Heart right ventricle (tissue), 16 donors: Measurements from ENCODE around the gene PLS3. TPM values are rescaled to one million over a fixed set of nuclear protein-coding genes. Genes with fewer than 3 reads are reported as not detected.

Experiments
- ATAC-seq, 8 donors: fragments of 200-7000 bp; cut with Tn5 transposase; one replicate each; pipeline ENCODE4 v1.9.1; 2020; ENCODE audit warnings: mild to moderate bottlenecking in 8 of 8, moderate library complexity in 8 of 8, moderate number of reproducible peaks in 1 of 8
- DNase-seq, 2 donors: peaks; one replicate each; pipeline ENCODE4 v3.0.0-alpha.2; 2020
- H3K27ac ChIP-seq, 10 donors: fragments of 200-600 bp; sonication (generic) in 2 of 10; one replicate each; pipeline versions ENCODE4 v1.5.0 to v1.8.0; 2020 to 2022; ENCODE audit warnings: mild to moderate bottlenecking in 3 of 10
- H3K27me3 ChIP-seq, 7 donors: fragments of 200-600 bp; one replicate each; pipeline ENCODE4 v1.8.0; 2021 to 2022; ENCODE audit warnings: mild to moderate bottlenecking in 2 of 7
- H3K36me3 ChIP-seq, 9 donors: fragments of 200-600 bp; sonication (generic) in 1 of 9; one replicate each; pipeline versions ENCODE4 v1.5.0 to v1.8.0; 2020 to 2022; ENCODE audit warnings: mild to moderate bottlenecking in 2 of 9
- H3K4me1 ChIP-seq, 9 donors: fragments of 200-600 bp; sonication (generic) in 1 of 9; one replicate each; pipeline versions ENCODE4 v1.5.0 to v1.8.0; 2020 to 2022; ENCODE audit warnings: mild to moderate bottlenecking in 4 of 9
- H3K4me3 ChIP-seq, 10 donors: fragments of 200-600 bp; sonication (generic) in 2 of 10; one replicate each; pipeline versions ENCODE4 v1.5.0 to v1.8.0; 2020 to 2022; ENCODE audit warnings: mild to moderate bottlenecking in 7 of 10, moderate library complexity in 2 of 10
- H3K9me3 ChIP-seq, 11 donors: fragments of 200-600 bp in 10 of 11; sonication (generic) in 2 of 11; one replicate each; pipeline versions ENCODE4 v1.5.0 to v1.8.0; 2013 to 2022; ENCODE audit warnings: mild to moderate bottlenecking in 2 of 11, control low read depth in 1 of 11, moderate library complexity in 1 of 11
- WGBS, 2 donors: extraction: QIAGEN DNeasy Blood & Tissue Kit; methylation state at CpG; one replicate each; pipeline ENCODE4 v1.1.7; 2013; ENCODE audit warnings: inconsistent platforms in 1 of 2; 5-methylcytosine and 5-hydroxymethylcytosine counted together
- intact Hi-C, 10 donors: fragments of 100-400 bp; cut with DNase I; formaldehyde crosslinking; loops; one replicate each; pipeline versions ENCODE4 v1.11.1 to v1.14.2; 2022
- polyA plus RNA-seq, 2 donors: library from polyadenylated mRNA; stranded (reverse); fragments of 200-250 nt; gene quantifications; one replicate each; pipeline ENCODE4 v1.2.3, GENCODE V29; 2013
- total RNA-seq, 10 donors: library from RNA; stranded (reverse); fragmentation: NEBNext Ultra II Directional in 3 of 10; extraction: Animal tissue kit (Norgen Biotek cat#: 25700) in 3 of 10; gene quantifications; one replicate each; pipeline versions ENCODE4 v1.2.1 to v1.2.4, GENCODE V29; 2021 to 2023
- TF ChIP-seq, protein P1 (sequence below), 9 donors: fragments of 200-600 bp; sonication (generic) in 2 of 9; IDR thresholded peaks; one replicate each; pipeline versions ENCODE4 v1.5.0 to v1.8.0; 2021 to 2022; ENCODE audit warnings: antibody characterized with exemption in 9 of 9, mild to moderate bottlenecking in 5 of 9, moderate library complexity in 1 of 9
- donor health status: Arrhythmogenic right ventricular cardiomyopathy.
- donor health status: ischemic (EF 13 %, LVEDD 7.1; RV severe dilation, severe dysfunction).
- donor health status: healthy with polysubstance abuse.
- donor health status: DM: no; HTN: yes; CAD: no.
- donor health status: DM: no; HTN: no; CAD: no.
- donor health status: ischemic (EF 25% LVEDD 6.9; RV normal size, moderate dysfunction).
- donor health status: ischemic (EF 25% LVEDD 5.7; RV mildly dilated, moderate dysfunction).
- donor health status: healthy.
- donor health status: DM: yes; HTN: yes; CAD: no.
- donor health status: Ischemic cardiomyopathy.
- donor health status: ischemic (EF 35%, LVEDD 5.7; RV mildly dilated, moderate dysfunction).
- donor health status: nonischemic (EF 11% LVEDD 7.7; RV severe dilation, severe dysfunction).
- donor health status: DM: yes; HTN: yes; CAD: no.
- donor health status: PGD.
- donor health status: ischemic (EF 29% LVEDD 5.4; RV normal size, mild dysfunction).
- donor health status: nonischemic (EF 23%, LVEDD 6.1; RV moderate dilation, normal function).

Gene PLS3
- total and polyA plus RNA-seq, 12 donors, result 29.7 to 56.9 (median 38.0) TPM

DNA sequence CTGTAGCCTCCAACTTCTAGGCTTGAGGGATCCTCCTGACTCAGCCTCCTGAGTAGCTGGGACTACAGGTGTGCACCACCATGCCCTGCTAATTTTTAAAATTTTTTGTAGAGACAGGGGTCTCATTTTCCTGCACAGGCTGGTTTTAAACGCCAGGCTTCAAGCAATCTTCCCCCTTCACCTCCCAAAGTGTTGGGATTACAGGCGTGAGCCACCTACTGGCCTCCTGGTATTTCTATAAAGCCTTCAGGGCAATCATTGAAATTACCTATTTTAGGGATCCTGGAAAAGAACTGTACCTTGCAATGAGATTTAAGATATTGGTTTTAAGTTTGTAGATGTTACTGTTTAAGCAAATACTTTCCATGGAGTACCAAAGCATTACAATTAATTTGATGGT lies 13.5 kb upstream of the PLS3 start:
- TF ChIP-seq, protein P1, sequence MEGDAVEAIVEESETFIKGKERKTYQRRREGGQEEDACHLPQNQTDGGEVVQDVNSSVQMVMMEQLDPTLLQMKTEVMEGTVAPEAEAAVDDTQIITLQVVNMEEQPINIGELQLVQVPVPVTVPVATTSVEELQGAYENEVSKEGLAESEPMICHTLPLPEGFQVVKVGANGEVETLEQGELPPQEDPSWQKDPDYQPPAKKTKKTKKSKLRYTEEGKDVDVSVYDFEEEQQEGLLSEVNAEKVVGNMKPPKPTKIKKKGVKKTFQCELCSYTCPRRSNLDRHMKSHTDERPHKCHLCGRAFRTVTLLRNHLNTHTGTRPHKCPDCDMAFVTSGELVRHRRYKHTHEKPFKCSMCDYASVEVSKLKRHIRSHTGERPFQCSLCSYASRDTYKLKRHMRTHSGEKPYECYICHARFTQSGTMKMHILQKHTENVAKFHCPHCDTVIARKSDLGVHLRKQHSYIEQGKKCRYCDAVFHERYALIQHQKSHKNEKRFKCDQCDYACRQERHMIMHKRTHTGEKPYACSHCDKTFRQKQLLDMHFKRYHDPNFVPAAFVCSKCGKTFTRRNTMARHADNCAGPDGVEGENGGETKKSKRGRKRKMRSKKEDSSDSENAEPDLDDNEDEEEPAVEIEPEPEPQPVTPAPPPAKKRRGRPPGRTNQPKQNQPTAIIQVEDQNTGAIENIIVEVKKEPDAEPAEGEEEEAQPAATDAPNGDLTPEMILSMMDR (IDR thresholded peaks at IDR 0.05), result no peak
- no peak for DNase-seq
- H3K27me3 ChIP-seq, result peaks cover 0 to 33% (median 0%) of the 10 kb centered on the region in 7 donors
- WGBS, 2 donors, result 91 to 92% methylated on average over 2 of the region's 2 CpGs
- no peaks in the 10 kb centered on the region for H3K4me1 ChIP-seq
- H3K4me3 ChIP-seq, result no peak overlapping the region
- intact Hi-C loops, result no loop called here
- no peak for ATAC-seq
- no peaks in the 10 kb centered on the region for H3K36me3 ChIP-seq
- H3K9me3 ChIP-seq, result no peaks in the 10 kb centered on the region
- H3K27ac ChIP-seq, result no peak overlapping the region

DNA sequence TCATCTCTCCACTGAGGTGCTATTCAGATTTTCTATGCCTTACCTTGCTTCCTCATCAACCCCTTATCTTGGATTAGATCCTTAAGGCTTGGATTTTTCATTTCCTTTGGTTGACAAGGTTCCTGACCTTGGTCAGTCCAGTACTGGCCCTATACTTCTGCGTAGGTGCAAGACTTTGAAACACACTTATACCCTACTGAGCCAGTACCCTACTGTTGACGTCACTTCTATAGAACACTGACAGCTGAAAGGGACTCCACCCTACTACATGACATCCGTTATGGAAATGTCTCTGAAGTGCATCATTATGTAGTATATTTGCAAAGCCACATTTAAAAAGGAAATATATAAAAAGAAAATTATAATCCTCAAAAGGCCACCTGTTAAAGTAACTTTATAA lies 12.0 kb upstream of the PLS3 start:
- intact Hi-C loops, result no loop called here
- 69 to 72% methylated on average over 3 of the region's 3 CpGs for WGBS, 2 donors
- Histone ChIP-seq H3K4me1 (no peaks in the 10 kb centered on the region), H3K27ac (no peak overlapping the region), H3K27me3 (peaks cover 0 to 29% (median 0%) of the 10 kb centered on the region in 7 donors), H3K4me3 (no peak overlapping the region), H3K9me3 (no peaks in the 10 kb centered on the region), H3K36me3 (no peaks in the 10 kb centered on the region)
- no peak for DNase-seq
- peak in 1 of 8 donors; percentile 58 for ATAC-seq
- TF ChIP-seq, protein P1 (IDR thresholded peaks at IDR 0.05), result no peak

DNA sequence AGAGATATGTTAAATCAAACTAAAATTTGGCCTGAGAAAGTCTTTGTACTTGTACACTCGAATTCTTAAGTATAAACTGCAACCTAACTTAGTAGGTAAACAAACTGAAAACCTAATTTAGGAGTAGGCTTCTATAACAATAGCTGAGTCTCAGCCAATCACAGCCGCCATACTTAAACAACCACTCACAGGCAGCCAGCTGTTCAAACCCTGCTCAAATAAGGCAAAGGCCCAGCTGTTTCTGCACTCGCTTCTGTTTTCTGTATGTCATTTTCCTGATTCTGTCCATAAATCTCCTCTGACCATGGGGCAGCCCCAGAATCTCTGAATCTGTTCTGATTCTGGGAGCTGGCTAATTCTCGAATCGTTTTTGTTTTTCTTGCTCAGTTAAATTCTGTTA lies 7.8 kb upstream of the PLS3 start:
- Histone ChIP-seq H3K9me3 (no peaks in the 10 kb centered on the region), H3K27me3 (peaks cover 0 to 63% (median 0%) of the 10 kb centered on the region in 7 donors), H3K4me3 (no peak overlapping the region), H3K27ac (no peak overlapping the region), H3K4me1 (no peaks in the 10 kb centered on the region), H3K36me3 (no peaks in the 10 kb centered on the region)
- DNase-seq, result no peak
- WGBS, 2 donors, result 85% methylated on average over 5 of the region's 5 CpGs
- no peak for ATAC-seq
- intact Hi-C loops, result no loop called here
- TF ChIP-seq, protein P1 (IDR thresholded peaks at IDR 0.05), result no peak

DNA sequence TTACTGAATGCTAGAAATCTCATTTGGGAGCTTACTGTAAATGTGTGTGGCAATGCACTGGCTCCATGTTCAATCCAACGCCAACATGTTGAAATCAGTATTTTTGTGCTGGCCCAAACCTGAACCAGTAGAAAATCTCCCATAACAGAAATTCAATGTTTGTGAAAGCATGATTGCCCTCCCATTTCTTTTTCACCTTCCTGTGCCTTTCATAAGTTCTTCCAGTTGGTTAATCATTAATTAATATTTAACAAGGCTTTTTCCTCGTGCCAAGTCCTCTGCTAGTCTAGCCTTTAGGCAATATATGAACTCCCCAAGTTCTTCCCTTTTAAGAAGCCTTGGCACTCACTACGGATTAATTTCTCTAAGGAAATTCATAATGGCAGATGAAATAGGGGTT lies 1.3 kb upstream of the PLS3 start:
- WGBS, 2 donors, result 81 to 88% methylated on average over 3 of the region's 3 CpGs
- Histone ChIP-seq H3K4me1 (peaks cover 3 to 31% (median 10%) of the 10 kb centered on the region in 9 donors), H3K4me3 (no peak overlapping the region), H3K27me3 (peaks cover 0 to 97% (median 0%) of the 10 kb centered on the region in 7 donors), H3K9me3 (no peaks in the 10 kb centered on the region), H3K36me3 (no peaks in the 10 kb centered on the region), H3K27ac (peak overlapping the region in 1 of 10 donors; percentile 95)
- TF ChIP-seq, protein P1 (IDR thresholded peaks at IDR 0.05), result no peak
- no peak for ATAC-seq
- DNase-seq, result no peak
- intact Hi-C loops, result loop anchor here in 8 of 10 donors (5.0 to 10.0 kb wide), 10 partner anchors 55 to 227 kb away; no protein-coding TSS in a partner anchor
